Stimulated activated CD8-positive, alpha-beta memory T cell treated with anti-CD3 and anti-CD28 coated beads, Interleukin-4, amount 100 ng/mL, for 4 hours (primary cell): Measurements from ENCODE around the gene TMEM252.

ENCODE experiments used
- DNase-seq, 2 donors: peaks; one replicate each; pipeline ENCODE4 v3.0.0-alpha.2; 2020; ENCODE audit warnings: low read depth in 2 of 2, low spot score in 1 of 2

The TMEM252 gene

GRCh38 chr9:68545033-68545705 is 4.5 kb upstream of the TMEM252 start:
- DNase-seq: no peak

- no peak for DNase-seq
Measured at GRCh38 chr9:68541568-68541967, 885 bp upstream of the TMEM252 start.

GRCh38 chr9:68538200-68538599 is 2.5 kb downstream of the TMEM252 start:
- DNase-seq: no peak

GRCh38 chr9:68537616-68537880 is 3.1 kb downstream of the TMEM252 start:
- DNase-seq: no peak

- DNase-seq: no peak
Measured at GRCh38 chr9:68536876-68537615, 3.6 kb downstream of the TMEM252 start.

- DNase-seq: no peak
Measured at GRCh38 chr9:68533678-68534077, 7.0 kb downstream of the TMEM252 start.

GRCh38 chr9:68532131-68532530 is 8.6 kb downstream of the TMEM252 start:
- no peak for DNase-seq

- no peak for DNase-seq
Measured at GRCh38 chr9:68530618-68531017, 10.1 kb downstream of the TMEM252 start.

- no peak for DNase-seq
Measured at GRCh38 chr9:68523367-68523936, 17.2 kb downstream of the TMEM252 start.

- DNase-seq: no peak
Measured at GRCh38 chr9:68522954-68523353, 17.7 kb downstream of the TMEM252 start.

GRCh38 chr9:68522131-68522530 is 18.6 kb downstream of the TMEM252 start:
- DNase-seq: no peak

GRCh38 chr9:68515326-68516017 is 25.2 kb downstream of the TMEM252 start:
- no peak for DNase-seq

- DNase-seq: no peak
Measured at GRCh38 chr9:68513981-68514380, 26.7 kb downstream of the TMEM252 start.

GRCh38 chr9:68513385-68513784 is 27.3 kb downstream of the TMEM252 start:
- no peak for DNase-seq

- no peak for DNase-seq
Measured at GRCh38 chr9:68509689-68510088, 31.0 kb downstream of the TMEM252 start.

GRCh38 chr9:68508547-68508946 is 32.1 kb downstream of the TMEM252 start:
- no peak for DNase-seq

GRCh38 chr9:68507806-68508145 is 32.9 kb downstream of the TMEM252 start:
- DNase-seq: no peak

GRCh38 chr9:68507130-68507805 is 33.4 kb downstream of the TMEM252 start:
- DNase-seq: no peak

- no peak for DNase-seq
Measured at GRCh38 chr9:68506551-68506950, 34.1 kb downstream of the TMEM252 start.

GRCh38 chr9:68505681-68506409 is 34.8 kb downstream of the TMEM252 start:
- no peak for DNase-seq

GRCh38 chr9:68502279-68502678 is 38.4 kb downstream of the TMEM252 start:
- no peak for DNase-seq
